ENCODE results near the gene TPD52L1.

Gene TPD52L1

GRCh38 chr6:125253881-125254280 is 100.3 kb downstream of the TPD52L1 start:
- no peak overlapping the region for H3K9ac ChIP-seq (ENCODE audit: low read length)
- no peaks in the 10 kb centered on the region for H3K27me3 ChIP-seq (ENCODE audit: low read depth, low read length)
- H3K4me1 ChIP-seq (ENCODE audit: low read length): peaks cover 17% of the 10 kb centered on the region
- no peak overlapping the region for H3K4me3 ChIP-seq (ENCODE audit: low read length)
- H3K79me2 ChIP-seq (ENCODE audit: low read length): no peaks in the 10 kb centered on the region
- H3K36me3 ChIP-seq (replicated peaks; ENCODE audit: low read depth, low read length): no peaks in the 10 kb centered on the region
- H4K20me1 ChIP-seq (ENCODE audit: insufficient read depth, low read length): no peaks in the 10 kb centered on the region
- TF ChIP-seq EZH2phosphoT487 (IDR thresholded peaks at IDR 0.05; ENCODE audit: low read depth) (no peak), CTCF (IDR thresholded peaks at IDR 0.05; ENCODE audit: low read depth, low read length) (no peak)
- no peak overlapping the region for H3K27ac ChIP-seq (ENCODE audit: low read length)
- no peak overlapping the region for H2AFZ ChIP-seq (ENCODE audit: low read depth, low read length)
- no peak overlapping the region for H3K4me2 ChIP-seq (ENCODE audit: low read length)
- no peaks in the 10 kb centered on the region for H3K9me3 ChIP-seq (ENCODE audit: insufficient read depth, low read length)

GRCh38 chr6:125254321-125254720 is 100.7 kb downstream of the TPD52L1 start:
- Histone ChIP-seq H4K20me1 (ENCODE audit: insufficient read depth, low read length) (no peaks in the 10 kb centered on the region), H3K27me3 (ENCODE audit: low read depth, low read length) (no peaks in the 10 kb centered on the region), H3K9me3 (ENCODE audit: insufficient read depth, low read length) (no peaks in the 10 kb centered on the region), H2AFZ (ENCODE audit: low read depth, low read length) (no peak overlapping the region), H3K27ac (ENCODE audit: low read length) (no peak overlapping the region), H3K9ac (ENCODE audit: low read length) (no peak overlapping the region), H3K79me2 (ENCODE audit: low read length) (no peaks in the 10 kb centered on the region), H3K4me3 (ENCODE audit: low read length) (no peak overlapping the region), H3K4me2 (ENCODE audit: low read length) (no peak overlapping the region), H3K36me3 (replicated peaks; ENCODE audit: low read depth, low read length) (no peaks in the 10 kb centered on the region), H3K4me1 (ENCODE audit: low read length) (peaks cover 21% of the 10 kb centered on the region)
- TF ChIP-seq CTCF (IDR thresholded peaks at IDR 0.05; ENCODE audit: low read depth, low read length): no peak
- no peak for TF ChIP-seq EZH2phosphoT487 (IDR thresholded peaks at IDR 0.05; ENCODE audit: low read depth)

- Histone ChIP-seq H3K27me3 (ENCODE audit: low read depth, low read length) (no peaks in the 10 kb centered on the region), H3K27ac (ENCODE audit: low read length) (no peak overlapping the region), H3K9me3 (ENCODE audit: insufficient read depth, low read length) (no peaks in the 10 kb centered on the region), H3K36me3 (replicated peaks; ENCODE audit: low read depth, low read length) (no peaks in the 10 kb centered on the region), H3K79me2 (ENCODE audit: low read length) (no peaks in the 10 kb centered on the region), H3K4me3 (ENCODE audit: low read length) (no peak overlapping the region), H3K4me1 (ENCODE audit: low read length) (peaks cover 21% of the 10 kb centered on the region), H3K9ac (ENCODE audit: low read length) (no peak overlapping the region), H3K4me2 (ENCODE audit: low read length) (no peak overlapping the region), H2AFZ (ENCODE audit: low read depth, low read length) (no peak overlapping the region), H4K20me1 (ENCODE audit: insufficient read depth, low read length) (no peaks in the 10 kb centered on the region)
- no peak for TF ChIP-seq CTCF (IDR thresholded peaks at IDR 0.05; ENCODE audit: low read depth, low read length)
- no peak for TF ChIP-seq EZH2phosphoT487 (IDR thresholded peaks at IDR 0.05; ENCODE audit: low read depth)
Observed at GRCh38 chr6:125255201-125255600, 101.6 kb downstream of the TPD52L1 start.

GRCh38 chr6:125257351-125257750 is 103.8 kb downstream of the TPD52L1 start:
- no peaks in the 10 kb centered on the region for H3K79me2 ChIP-seq (ENCODE audit: low read length)
- no peak for TF ChIP-seq CTCF (IDR thresholded peaks at IDR 0.05; ENCODE audit: low read depth, low read length)
- peaks cover 10% of the 10 kb centered on the region for H3K4me1 ChIP-seq (ENCODE audit: low read length)
- H4K20me1 ChIP-seq (ENCODE audit: insufficient read depth, low read length): no peaks in the 10 kb centered on the region
- H2AFZ ChIP-seq (ENCODE audit: low read depth, low read length): no peak overlapping the region
- H3K4me3 ChIP-seq (ENCODE audit: low read length): no peak overlapping the region
- no peaks in the 10 kb centered on the region for H3K27me3 ChIP-seq (ENCODE audit: low read depth, low read length)
- H3K27ac ChIP-seq (ENCODE audit: low read length): no peak overlapping the region
- no peaks in the 10 kb centered on the region for H3K9me3 ChIP-seq (ENCODE audit: insufficient read depth, low read length)
- no peak overlapping the region for H3K9ac ChIP-seq (ENCODE audit: low read length)
- H3K4me2 ChIP-seq (ENCODE audit: low read length): no peak overlapping the region
- no peaks in the 10 kb centered on the region for H3K36me3 ChIP-seq (replicated peaks; ENCODE audit: low read depth, low read length)

All from OCI-LY3 (cell line).